GM18867 (cell line): ENCODE results near the gene TMEM171.
A peak's percentile ranks its signal among the peaks of the same experiment; 100 is the strongest.

ENCODE experiments used
- ATAC-seq: cut with Tn5 transposase; IDR thresholded peaks from one replicate; pipeline ENCODE4 v1.9.1; 2021; ENCODE audit warnings: mild to moderate bottlenecking, moderate library complexity; ENCODE audit not compliant: unreplicated experiment

TMEM171 gene

DNA sequence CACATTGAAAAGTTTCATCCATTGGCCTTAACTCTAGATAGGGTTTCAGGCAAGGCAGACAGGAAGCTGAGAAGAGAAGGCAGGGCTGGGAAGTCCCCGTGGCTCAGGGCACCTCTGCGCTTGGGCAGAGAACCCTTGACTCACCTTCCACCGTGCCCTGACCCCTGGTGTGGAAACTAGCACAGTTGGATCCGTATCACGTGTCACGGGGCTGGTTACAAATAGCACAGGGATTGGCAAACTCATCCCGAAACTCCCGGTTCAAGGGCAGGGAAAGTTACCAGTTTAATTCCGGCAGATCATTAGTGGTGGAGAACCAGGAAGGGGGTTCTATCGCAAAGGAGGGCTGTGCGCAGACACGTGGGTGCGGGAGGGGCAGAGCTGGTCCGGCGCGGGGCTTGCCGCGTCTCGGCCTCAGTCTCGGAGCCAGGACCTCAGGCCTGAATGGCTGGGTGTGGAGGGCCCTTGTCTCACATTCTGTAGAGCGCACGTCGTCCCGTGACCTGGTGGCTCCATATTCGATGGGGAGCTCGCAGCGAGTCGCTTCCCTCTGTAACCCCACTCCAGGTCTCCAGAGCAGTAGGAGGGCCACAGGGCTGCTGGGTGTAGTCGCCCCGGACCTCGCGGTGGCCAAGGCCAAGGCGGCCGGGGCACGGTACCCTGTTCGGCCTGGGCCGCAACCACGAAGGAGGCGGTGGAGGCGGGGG lies 771 bp upstream of the TMEM171 start:
- ATAC-seq = peak; percentile 51

DNA sequence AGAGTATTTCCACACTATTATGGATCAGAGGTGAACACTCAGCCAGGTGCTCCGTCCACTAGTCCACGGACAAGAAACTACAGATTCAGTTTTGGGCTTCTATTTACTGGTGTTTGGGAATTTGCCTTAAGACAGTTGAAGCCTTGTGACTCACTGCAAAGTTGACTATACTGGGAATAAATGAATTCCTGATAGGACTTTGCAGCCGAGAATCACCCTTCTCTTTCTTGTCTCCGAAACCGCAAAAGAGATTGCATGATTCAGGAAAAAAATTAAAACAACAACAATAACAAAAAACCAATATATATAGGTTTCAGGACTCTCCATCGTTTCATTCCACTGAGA lies 716 bp downstream of the TMEM171 start:
- ATAC-seq = no peak

GRCh38 chr5:73122875-73123810 lies 2.8 kb downstream of the TMEM171 start:
- no peak for ATAC-seq

DNA sequence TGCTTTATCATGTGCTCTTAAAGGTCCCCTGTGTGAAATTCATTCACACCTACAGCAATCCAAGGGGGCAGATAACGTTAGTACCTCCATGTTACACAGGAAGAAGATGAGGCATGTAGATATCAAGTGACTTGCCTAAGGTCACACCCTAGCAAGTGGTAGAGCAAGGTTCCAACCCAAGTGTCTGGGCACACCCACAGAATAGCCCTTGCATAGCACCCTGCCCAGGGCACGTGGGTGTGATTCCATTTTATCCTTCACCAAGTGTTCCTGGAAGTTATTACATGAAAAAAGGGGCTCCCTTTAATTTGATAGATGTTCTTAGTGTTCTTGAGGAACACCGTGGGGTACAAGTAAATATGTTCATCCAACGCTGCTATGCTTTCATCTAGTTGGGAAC lies 4.9 kb downstream of the TMEM171 start:
- no peak for ATAC-seq

DNA sequence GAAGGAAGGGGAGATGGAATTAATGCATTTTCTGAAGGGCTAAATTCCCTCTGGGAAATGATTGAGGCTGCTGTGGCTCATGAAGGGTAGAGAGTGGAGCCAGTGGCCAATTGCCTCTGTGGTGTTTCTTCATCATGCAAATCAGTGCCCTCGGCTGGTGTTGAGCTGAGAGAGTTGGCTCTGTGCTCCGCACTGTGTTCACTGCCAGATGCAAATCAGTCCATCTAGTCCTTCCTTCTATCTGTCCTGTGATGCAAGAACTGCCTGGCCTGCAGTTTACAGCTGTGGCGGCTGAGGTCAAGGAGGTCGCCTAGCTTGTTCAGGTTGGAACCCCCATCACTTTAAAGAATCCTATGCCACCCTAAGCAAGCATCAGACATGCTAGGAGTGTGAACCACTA lies 6.0 kb downstream of the TMEM171 start:
- peak; percentile 72 for ATAC-seq

DNA sequence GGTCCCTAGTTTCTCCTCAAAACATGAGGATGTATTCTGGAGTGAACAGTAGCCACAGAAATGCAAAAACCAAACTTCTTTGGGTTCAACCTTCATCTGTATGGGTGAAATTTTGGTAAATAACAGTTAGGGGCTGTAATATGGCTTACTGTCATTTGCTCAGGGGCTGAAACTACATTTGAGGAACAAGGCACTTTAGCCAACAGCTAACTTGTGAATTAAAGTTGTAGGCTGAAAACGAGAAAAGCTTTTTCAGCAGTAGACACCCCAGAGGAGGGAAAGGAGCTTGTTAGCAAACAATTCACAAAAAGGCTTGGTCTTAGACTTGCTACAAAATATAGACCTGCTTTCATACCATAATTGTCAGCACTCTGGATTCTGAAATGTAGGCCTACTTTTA lies 6.6 kb downstream of the TMEM171 start:
- ATAC-seq = peak; percentile 52

- no peak for ATAC-seq
Measured at GRCh38 chr5:73129143-73129542, 8.8 kb downstream of the TMEM171 start.

- no peak for ATAC-seq
Measured at GRCh38 chr5:73130811-73131210, 10.4 kb downstream of the TMEM171 start.

- no peak for ATAC-seq
Measured at GRCh38 chr5:73131711-73132425, 11.5 kb downstream of the TMEM171 start.

DNA sequence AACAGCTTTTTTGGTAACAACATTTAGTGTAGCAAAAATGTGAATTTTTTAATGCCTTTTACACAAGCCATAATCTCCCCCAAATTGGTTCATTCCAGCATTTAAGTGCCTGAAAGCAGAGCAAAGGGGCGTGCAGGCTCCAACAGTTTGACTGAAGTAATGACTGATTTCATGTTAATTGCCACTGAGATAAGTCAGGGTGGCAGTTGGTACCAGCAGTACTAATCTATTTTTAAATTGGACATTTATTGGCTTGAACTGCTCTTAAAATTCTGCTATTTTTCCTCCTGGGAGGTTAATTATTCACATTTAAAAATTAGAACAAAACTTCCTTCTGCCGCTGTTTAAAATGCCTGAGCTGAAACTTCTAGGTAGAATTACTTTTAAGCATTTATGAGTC lies 12.4 kb downstream of the TMEM171 start:
- no peak for ATAC-seq

DNA sequence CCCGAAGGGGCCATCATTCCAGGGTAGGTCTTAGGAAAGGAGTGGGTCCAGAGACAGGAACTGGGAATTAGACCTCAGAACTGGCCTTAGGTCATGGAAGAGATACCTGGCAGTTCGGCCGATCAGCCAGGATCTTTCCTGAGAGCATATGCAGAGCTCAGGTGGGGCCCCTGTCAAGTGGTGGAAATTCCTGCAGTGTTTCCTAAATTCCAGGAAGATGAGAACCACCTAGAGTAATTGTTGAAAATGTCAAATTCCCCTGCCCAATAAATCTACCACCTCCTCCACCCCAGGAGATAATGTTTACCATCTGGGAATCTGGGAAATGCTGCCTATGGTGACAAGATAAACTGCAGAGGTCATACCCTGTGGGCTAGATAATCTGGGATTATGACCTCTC lies 14.6 kb downstream of the TMEM171 start:
- no peak for ATAC-seq

GRCh38 chr5:73135429-73136054 lies 15.2 kb downstream of the TMEM171 start:
- peak; percentile 61 for ATAC-seq

GRCh38 chr5:73136055-73136562 lies 15.7 kb downstream of the TMEM171 start:
- ATAC-seq = no peak

- ATAC-seq = no peak
Measured at GRCh38 chr5:73137563-73138530, 17.5 kb downstream of the TMEM171 start.

DNA sequence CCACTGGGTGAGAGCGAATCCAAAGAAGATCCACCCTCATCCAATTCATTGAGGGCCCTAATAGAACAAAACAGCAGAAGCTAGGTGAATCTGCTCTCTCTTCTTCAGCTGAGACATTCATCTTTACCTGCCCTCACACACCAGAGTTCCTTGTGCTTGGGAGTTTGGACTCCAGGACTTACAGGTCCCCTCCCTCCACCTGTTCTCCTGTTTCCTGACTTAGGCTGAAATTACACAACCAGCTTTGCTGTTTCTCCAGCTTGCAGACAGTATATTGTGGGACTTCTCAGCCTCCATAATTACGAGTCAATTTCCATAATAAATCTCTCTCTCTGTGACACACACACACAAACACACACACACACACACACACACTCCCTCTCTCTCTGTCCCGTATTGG lies 19.1 kb downstream of the TMEM171 start:
- ATAC-seq = no peak

GRCh38 chr5:73140801-73141200 lies 20.4 kb downstream of the TMEM171 start:
- no peak for ATAC-seq

GRCh38 chr5:73142035-73142434 lies 21.7 kb downstream of the TMEM171 start:
- ATAC-seq = no peak

DNA sequence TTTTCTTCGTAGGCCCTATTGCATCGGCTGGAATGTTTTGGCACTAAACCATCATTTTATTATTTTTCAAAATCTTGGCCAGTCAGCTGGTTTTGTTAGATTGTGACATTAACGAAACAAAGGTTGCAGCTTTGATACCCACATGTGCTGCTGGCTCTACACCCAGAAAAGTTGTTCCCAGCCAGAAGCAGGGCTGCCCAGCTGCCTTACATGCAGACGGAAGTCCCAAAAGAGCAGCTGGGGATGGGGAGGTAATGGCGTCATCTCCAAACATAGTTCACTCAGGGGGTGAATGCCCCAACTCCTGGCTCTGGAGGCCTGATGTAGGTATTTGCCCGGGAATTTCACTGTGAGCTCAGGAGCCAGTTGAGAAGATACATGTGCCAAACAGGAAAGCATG lies 23.3 kb downstream of the TMEM171 start:
- no peak for ATAC-seq

- ATAC-seq = no peak
Measured at GRCh38 chr5:73149540-73149939, 29.2 kb downstream of the TMEM171 start.

GRCh38 chr5:73150876-73151275 lies 30.5 kb downstream of the TMEM171 start:
- no peak for ATAC-seq
